ENCODE measurements around the gene SPON1. TPM values are rescaled to one million over a fixed set of nuclear protein-coding genes. Genes with fewer than 3 reads are reported as not detected.

Gene SPON1
- total and polyA plus RNA-seq, 2 donors (not counting 1 experiment from before 2014, with no cell fraction given): 0.30 TPM; not detected in 1

DNA sequence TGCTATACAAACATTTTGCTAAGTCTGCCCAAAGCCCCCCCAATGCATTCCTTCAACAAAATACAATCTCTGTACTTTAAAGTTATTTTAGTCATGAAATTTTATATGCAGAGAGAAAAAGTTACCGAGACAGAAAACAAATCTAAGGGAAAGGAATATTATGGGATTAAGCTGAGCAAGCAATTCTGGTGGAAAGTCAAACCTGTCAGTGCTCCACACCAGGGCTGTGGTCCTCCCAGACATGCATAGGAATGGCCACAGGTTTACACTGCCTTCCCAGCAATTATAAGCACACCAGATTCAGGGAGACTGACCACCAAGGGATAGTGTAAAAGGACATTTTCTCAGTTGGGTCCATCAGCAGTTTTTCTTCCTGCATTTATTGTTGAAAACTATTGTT, 304.1 kb downstream of the SPON1 start:
- no peak overlapping the region for H3K9ac ChIP-seq (ENCODE audit: low read length)
- no peak overlapping the region for H2AFZ ChIP-seq (ENCODE audit: insufficient read depth, low read depth, low read length, poor library complexity, severe bottlenecking)
- H3K4me2 ChIP-seq (replicated peaks; ENCODE audit: low read depth, low read length, poor library complexity, severe bottlenecking): no peak overlapping the region
- H3K9me3 Mint-ChIP-seq (ENCODE audit: insufficient read depth): peaks cover 2% of the 10 kb centered on the region
- peaks cover 10% of the 10 kb centered on the region for H4K20me1 ChIP-seq (ENCODE audit: control insufficient read depth, insufficient read depth, low read length, poor library complexity, severe bottlenecking)
- no peaks in the 10 kb centered on the region for H3K36me3 ChIP-seq (replicated peaks in 1 of 2; ENCODE audit: control extremely low read depth in 1 of 2, control insufficient read depth in 1 of 2, extremely low read depth in 1 of 2, insufficient read depth in 2 of 2, low read length in 1 of 2)
- CTCF ChIA-PET: interaction anchor here (0.9 to 1.0 kb wide), 2 partner anchors 16 to 35 kb away, joined by 3 read pairs; no protein-coding TSS in a partner anchor
- H3K27ac ChIP-seq (ENCODE audit: low read length in 2 of 2): no peak overlapping the region
- intact Hi-C loops (cut with micrococcal nuclease): no loop called here
- ATAC-seq (ENCODE audit: low read depth): no peak
- H3K9me3 ChIP-seq (ENCODE audit: control extremely low read depth in 1 of 3, control insufficient read depth in 2 of 3, insufficient read depth in 1 of 3, low read length in 2 of 3): no peaks in the 10 kb centered on the region
- WGBS (ENCODE audit: insufficient coverage): 100% methylated on average over 1 of the region's 1 CpG
- H3K4me1 ChIP-seq (ENCODE audit: control insufficient read depth in 2 of 2, insufficient read depth in 2 of 2, low read length in 2 of 2): peaks cover 23 to 24% of the 10 kb centered on the region in 2 donors
- H3K79me2 ChIP-seq (ENCODE audit: control insufficient read depth, insufficient read depth, low read length): no peaks in the 10 kb centered on the region
- H3K4me1 Mint-ChIP-seq: peaks cover 28% of the 10 kb centered on the region
- TF ChIP-seq, protein P1, sequence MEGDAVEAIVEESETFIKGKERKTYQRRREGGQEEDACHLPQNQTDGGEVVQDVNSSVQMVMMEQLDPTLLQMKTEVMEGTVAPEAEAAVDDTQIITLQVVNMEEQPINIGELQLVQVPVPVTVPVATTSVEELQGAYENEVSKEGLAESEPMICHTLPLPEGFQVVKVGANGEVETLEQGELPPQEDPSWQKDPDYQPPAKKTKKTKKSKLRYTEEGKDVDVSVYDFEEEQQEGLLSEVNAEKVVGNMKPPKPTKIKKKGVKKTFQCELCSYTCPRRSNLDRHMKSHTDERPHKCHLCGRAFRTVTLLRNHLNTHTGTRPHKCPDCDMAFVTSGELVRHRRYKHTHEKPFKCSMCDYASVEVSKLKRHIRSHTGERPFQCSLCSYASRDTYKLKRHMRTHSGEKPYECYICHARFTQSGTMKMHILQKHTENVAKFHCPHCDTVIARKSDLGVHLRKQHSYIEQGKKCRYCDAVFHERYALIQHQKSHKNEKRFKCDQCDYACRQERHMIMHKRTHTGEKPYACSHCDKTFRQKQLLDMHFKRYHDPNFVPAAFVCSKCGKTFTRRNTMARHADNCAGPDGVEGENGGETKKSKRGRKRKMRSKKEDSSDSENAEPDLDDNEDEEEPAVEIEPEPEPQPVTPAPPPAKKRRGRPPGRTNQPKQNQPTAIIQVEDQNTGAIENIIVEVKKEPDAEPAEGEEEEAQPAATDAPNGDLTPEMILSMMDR (IDR thresholded peaks at IDR 0.05): no peak
- TF ChIP-seq EZH2 (IDR thresholded peaks at IDR 0.05; ENCODE audit: borderline replicate concordance, insufficient read depth, low read depth, low read length, poor library complexity, severe bottlenecking): no peak
- no peak overlapping the region for H3K27ac Mint-ChIP-seq
- no peaks in the 10 kb centered on the region for H3K27me3 ChIP-seq (replicated peaks in 1 of 4; ENCODE audit: control extremely low read depth in 1 of 4, control insufficient read depth in 3 of 4, insufficient read depth in 4 of 4, low read length in 3 of 4)
- DNase-seq: no peak
- no peak overlapping the region for H3K4me3 ChIP-seq (ENCODE audit: control extremely low read depth in 1 of 5, extremely low read depth in 1 of 5, insufficient read depth in 1 of 5, low read depth in 2 of 5, low read length in 4 of 5)
- POLR2A ChIA-PET: no interaction called here
- no peaks in the 10 kb centered on the region for H3K27me3 Mint-ChIP-seq
- no peak overlapping the region for H3K4me3 Mint-ChIP-seq

DNA sequence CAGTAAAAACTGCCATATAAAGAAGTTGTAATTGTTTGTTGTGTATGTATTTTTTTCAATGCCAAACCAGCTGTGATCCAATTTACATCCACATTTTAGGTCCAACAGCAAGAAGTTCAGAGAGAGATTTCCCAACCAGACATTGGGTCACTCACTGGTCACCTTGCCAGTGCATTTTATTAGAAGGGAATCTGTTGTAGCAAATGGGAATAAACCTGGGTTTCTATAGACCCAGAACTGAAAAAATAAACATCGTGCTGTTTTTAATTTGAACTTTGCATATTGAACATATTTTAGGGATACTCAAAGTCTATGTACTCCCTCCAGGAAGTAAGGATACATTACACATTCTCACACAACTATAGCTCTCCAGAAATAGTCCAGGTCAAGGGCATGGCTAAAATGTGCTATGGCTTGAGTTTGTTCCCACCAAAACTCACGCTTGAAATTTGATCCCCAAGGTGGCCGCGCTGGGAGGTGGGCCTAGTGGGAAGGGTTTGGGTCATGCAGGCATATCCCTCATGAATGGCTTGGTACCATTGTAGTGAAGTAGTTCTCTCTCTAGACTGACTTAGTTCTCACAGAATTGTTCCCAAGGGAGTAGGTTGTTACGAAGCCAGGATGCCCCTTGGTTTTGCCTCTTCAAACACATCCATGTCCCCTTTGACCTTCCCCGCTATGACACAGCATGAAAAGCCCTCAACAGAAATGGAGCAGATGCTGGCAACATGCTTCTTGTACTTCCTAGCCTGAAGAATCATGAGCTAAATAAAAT, 305.5 kb downstream of the SPON1 start:
- H3K27me3 Mint-ChIP-seq: no peaks in the 10 kb centered on the region
- H3K9me3 Mint-ChIP-seq (ENCODE audit: insufficient read depth): peaks cover 2% of the 10 kb centered on the region
- no peaks in the 10 kb centered on the region for H3K9me3 ChIP-seq (ENCODE audit: control extremely low read depth in 1 of 3, control insufficient read depth in 2 of 3, insufficient read depth in 1 of 3, low read length in 2 of 3)
- H3K9ac ChIP-seq (ENCODE audit: low read length): no peak overlapping the region
- no peak overlapping the region for H3K4me2 ChIP-seq (replicated peaks; ENCODE audit: low read depth, low read length, poor library complexity, severe bottlenecking)
- H3K27ac Mint-ChIP-seq: peak overlapping the region; percentile 57
- 100% methylated on average over 4 of the region's 6 CpGs for WGBS (ENCODE audit: insufficient coverage)
- ChIA-PET POLR2A (no interaction called here), CTCF (no interaction called here)
- ATAC-seq (ENCODE audit: low read depth) (no peak), DNase-seq (no peak)
- peaks cover 0 to under 1% of the 10 kb centered on the region in 2 experiments for H3K36me3 ChIP-seq (replicated peaks in 1 of 2; ENCODE audit: control extremely low read depth in 1 of 2, control insufficient read depth in 1 of 2, extremely low read depth in 1 of 2, insufficient read depth in 2 of 2, low read length in 1 of 2)
- peaks cover 10% of the 10 kb centered on the region for H4K20me1 ChIP-seq (ENCODE audit: control insufficient read depth, insufficient read depth, low read length, poor library complexity, severe bottlenecking)
- peaks cover 38% of the 10 kb centered on the region for H3K4me1 Mint-ChIP-seq
- no peak overlapping the region for H3K4me3 Mint-ChIP-seq
- intact Hi-C loops (cut with micrococcal nuclease): no loop called here
- no peak for TF ChIP-seq EZH2 (IDR thresholded peaks at IDR 0.05; ENCODE audit: borderline replicate concordance, insufficient read depth, low read depth, low read length, poor library complexity, severe bottlenecking)
- TF ChIP-seq, protein P1 (IDR thresholded peaks at IDR 0.05): no peak
- H3K27ac ChIP-seq (ENCODE audit: low read length in 2 of 2): no peak overlapping the region
- H3K27me3 ChIP-seq (replicated peaks in 1 of 4; ENCODE audit: control extremely low read depth in 1 of 4, control insufficient read depth in 3 of 4, insufficient read depth in 4 of 4, low read length in 3 of 4): no peaks in the 10 kb centered on the region
- H3K4me1 ChIP-seq (ENCODE audit: control insufficient read depth in 2 of 2, insufficient read depth in 2 of 2, low read length in 2 of 2): peaks cover 31% of the 10 kb centered on the region in 2 donors
- no peak overlapping the region for H2AFZ ChIP-seq (ENCODE audit: insufficient read depth, low read depth, low read length, poor library complexity, severe bottlenecking)
- no peak overlapping the region for H3K4me3 ChIP-seq (ENCODE audit: control extremely low read depth in 1 of 5, extremely low read depth in 1 of 5, insufficient read depth in 1 of 5, low read depth in 2 of 5, low read length in 4 of 5)
- no peaks in the 10 kb centered on the region for H3K79me2 ChIP-seq (ENCODE audit: control insufficient read depth, insufficient read depth, low read length)

Measured in B cell (primary cell).